Smooth muscle cell (in vitro differentiated cells): ENCODE results near the gene ACADL. TPM values are rescaled to one million over a fixed set of nuclear protein-coding genes. Genes with fewer than 3 reads are reported as not detected.

ENCODE experiments used
- DNase-seq: peaks from one replicate; lab custom pipeline; 2025; ENCODE audit not compliant: unreplicated experiment; lab: John Stamatoyannopoulos, UW
- H2AFZ ChIP-seq: fragments of 200-600 bp; sonication (generic); 2 replicates; pipeline ENCODE4 v1.6.0; 2016; ENCODE audit warnings: antibody characterized with exemption, low read depth, mild to moderate bottlenecking
- H3F3A ChIP-seq: fragments of 200-600 bp; sonication (generic); 2 replicates; pipeline ENCODE4 v1.6.0; 2017; ENCODE audit warnings: antibody characterized with exemption, low read depth
- H3K27ac ChIP-seq: fragments of 200-600 bp; sonication (generic); 2 replicates; pipeline ENCODE4 v1.5.1; 2016; ENCODE audit warnings: low read depth, mild to moderate bottlenecking
- H3K27me3 ChIP-seq: fragments of 200-600 bp; sonication (generic); 2 replicates; pipeline ENCODE4 v1.6.1; 2016; ENCODE audit warnings: low read depth, mild to moderate bottlenecking
- H3K36me3 ChIP-seq: fragments of 200-600 bp; sonication (generic); 2 replicates; pipeline ENCODE4 v1.5.1; 2016; ENCODE audit warnings: low read depth
- H3K4me1 ChIP-seq: fragments of 200-600 bp; sonication (generic); 2 replicates; pipeline ENCODE4 v1.5.1; 2016; ENCODE audit warnings: low read depth
- H3K4me2 ChIP-seq: fragments of 200-600 bp; sonication (generic); 2 replicates; pipeline ENCODE4 v1.6.0; 2016; ENCODE audit warnings: mild to moderate bottlenecking
- H3K4me3 ChIP-seq: fragments of 200-600 bp; sonication (generic); 2 replicates; pipeline ENCODE4 v1.5.1; 2016; ENCODE audit warnings: mild to moderate bottlenecking
- H3K79me2 ChIP-seq: fragments of 200-600 bp; sonication (generic); 2 replicates; pipeline ENCODE4 v1.6.0; 2016; ENCODE audit warnings: low read depth, mild to moderate bottlenecking
- H3K9ac ChIP-seq: fragments of 200-600 bp; sonication (generic); 2 replicates; pipeline ENCODE4 v1.6.0; 2016; ENCODE audit warnings: low read depth
- H3K9me3 ChIP-seq: fragments of 200-600 bp; sonication (generic); replicated peaks from 2 replicates; pipeline ENCODE4 v1.5.1; 2016; ENCODE audit warnings: low read depth
- H4K20me1 ChIP-seq: fragments of 200-600 bp; sonication (generic); 2 replicates; pipeline ENCODE4 v1.6.0; 2016; ENCODE audit warnings: low read depth
- CTCF ChIP-seq: fragments of 200-600 bp; sonication (generic); IDR thresholded peaks from 2 replicates; pipeline ENCODE4 v1.5.1; 2017; ENCODE audit warnings: borderline replicate concordance, mild to moderate bottlenecking, antibody characterized with exemption; ENCODE audit not compliant: insufficient read depth, poor library complexity, severe bottlenecking
- WGBS: methylation state at CpG from one replicate; pipeline ENCODE4 v1.1.7; 2016; ENCODE audit warnings: low lambda C conversion rate; 5-methylcytosine and 5-hydroxymethylcytosine counted together
- polyA plus RNA-seq: library from polyadenylated mRNA; unstranded; fragments of >200 nt; fragmentation: Nextera tagmentation; extraction: Ambion mirVana; gene quantifications from 2 replicates; pipeline ENCODE4 v1.2.1, GENCODE V29; 2016
- total RNA-seq: library from RNA; depleted of rRNA; stranded (reverse); fragments of >200 nt; gene quantifications from 2 replicates; pipeline ENCODE4 v1.2.3, GENCODE V29; 2014

Gene ACADL
- total and polyA plus RNA-seq, 2 experiments from 2014 or later = 1.3 to 6.2 TPM

- Histone ChIP-seq H3K27ac (no peak overlapping the region), H3K9ac (no peak overlapping the region), H2AFZ (no peak overlapping the region), H4K20me1 (no peaks in the 10 kb centered on the region), H3K36me3 (no peaks in the 10 kb centered on the region), H3K4me2 (no peak overlapping the region), H3K4me3 (no peak overlapping the region), H3K79me2 (no peaks in the 10 kb centered on the region), H3K27me3 (no peaks in the 10 kb centered on the region), H3K4me1 (no peaks in the 10 kb centered on the region), H3F3A (no peaks in the 10 kb centered on the region), H3K9me3 (no peaks in the 10 kb centered on the region)
- 96% methylated on average over 1 of the region's 1 CpG for WGBS
- TF ChIP-seq CTCF = no peak
- no peak for DNase-seq
Observed at GRCh38 chr2:210210185-210210584, 15.1 kb downstream of the ACADL start.

- WGBS = 97% methylated on average over 1 of the region's 1 CpG
- Histone ChIP-seq H3K9me3 (no peaks in the 10 kb centered on the region), H3K4me2 (no peak overlapping the region), H4K20me1 (no peaks in the 10 kb centered on the region), H3K27ac (no peak overlapping the region), H3K27me3 (no peaks in the 10 kb centered on the region), H3K79me2 (no peaks in the 10 kb centered on the region), H2AFZ (no peak overlapping the region), H3K4me1 (no peaks in the 10 kb centered on the region), H3F3A (no peaks in the 10 kb centered on the region), H3K36me3 (no peaks in the 10 kb centered on the region), H3K9ac (no peak overlapping the region), H3K4me3 (no peak overlapping the region)
- DNase-seq = no peak
- no peak for TF ChIP-seq CTCF
Observed at GRCh38 chr2:210207929-210208328, 17.3 kb downstream of the ACADL start.

- no peaks in the 10 kb centered on the region for H3F3A ChIP-seq
- H3K27me3 ChIP-seq = no peaks in the 10 kb centered on the region
- H3K36me3 ChIP-seq = no peaks in the 10 kb centered on the region
- no peak overlapping the region for H3K27ac ChIP-seq
- no peak overlapping the region for H3K9ac ChIP-seq
- no peak overlapping the region for H3K4me2 ChIP-seq
- H3K4me3 ChIP-seq = no peak overlapping the region
- H3K79me2 ChIP-seq = no peaks in the 10 kb centered on the region
- H2AFZ ChIP-seq = no peak overlapping the region
- DNase-seq = no peak
- WGBS = 74% methylated on average over 1 of the region's 1 CpG
- H4K20me1 ChIP-seq = no peaks in the 10 kb centered on the region
- no peak for TF ChIP-seq CTCF
- no peaks in the 10 kb centered on the region for H3K4me1 ChIP-seq
- H3K9me3 ChIP-seq = no peaks in the 10 kb centered on the region
Observed at GRCh38 chr2:210203558-210203957, 21.7 kb downstream of the ACADL start.

- no peaks in the 10 kb centered on the region for H4K20me1 ChIP-seq
- H3K9ac ChIP-seq = no peak overlapping the region
- no peaks in the 10 kb centered on the region for H3K79me2 ChIP-seq
- no peak for DNase-seq
- H3K4me2 ChIP-seq = no peak overlapping the region
- H3F3A ChIP-seq = no peaks in the 10 kb centered on the region
- H3K27ac ChIP-seq = no peak overlapping the region
- H3K36me3 ChIP-seq = no peaks in the 10 kb centered on the region
- no peak for TF ChIP-seq CTCF
- WGBS = 83% methylated on average over 1 of the region's 1 CpG
- H2AFZ ChIP-seq = no peak overlapping the region
- no peaks in the 10 kb centered on the region for H3K9me3 ChIP-seq
- H3K27me3 ChIP-seq = no peaks in the 10 kb centered on the region
- no peak overlapping the region for H3K4me3 ChIP-seq
- H3K4me1 ChIP-seq = no peaks in the 10 kb centered on the region
Observed at GRCh38 chr2:210203147-210203546, 22.1 kb downstream of the ACADL start.
